Neutrophil (primary cell): ENCODE measurements around the gene NACA.

Experiments used
- H3K27ac ChIP-seq: fragments of 200-600 bp; sonication (generic); 2 replicates; pipeline ENCODE4 v1.5.1; 2016; ENCODE audit warnings: mild to moderate bottlenecking, moderate library complexity
- H3K27me3 ChIP-seq: fragments of 200-600 bp; sonication (generic); 2 replicates; pipeline ENCODE4 v1.6.0; 2016; ENCODE audit warnings: mild to moderate bottlenecking
- H3K36me3 ChIP-seq: fragments of 200-600 bp; sonication (generic); 2 replicates; pipeline ENCODE4 v1.5.1; 2017
- H3K4me1 ChIP-seq, 2 experiments: fragments of 200-600 bp in 1 of 2; sonication (generic) in 1 of 2; 1 replicate in 1 of 2; 2 replicates in 1 of 2; pipeline versions ENCODE4 v1.5.1 to v1.6.1; 2013 to 2016; ENCODE audit warnings: low read depth in 1 of 2, low read length in 1 of 2, mild to moderate bottlenecking in 1 of 2, moderate library complexity in 1 of 2; ENCODE audit not compliant: control insufficient read depth in 1 of 2, insufficient read depth in 1 of 2
- H3K4me3 ChIP-seq, 2 experiments: fragments of 200-600 bp in 1 of 2; sonication (generic) in 1 of 2; 1 replicate in 1 of 2; 2 replicates in 1 of 2; pipeline ENCODE4 v1.5.1; 2013 to 2016; ENCODE audit warnings: low read depth in 1 of 2, low read length in 1 of 2, mild to moderate bottlenecking in 1 of 2, moderate library complexity in 1 of 2
- H3K9me3 ChIP-seq: fragments of 200-600 bp; sonication (generic); 2 replicates; pipeline ENCODE4 v1.5.1; 2016
- CTCF ChIP-seq: fragments of 200-600 bp; sonication (generic); IDR thresholded peaks from 2 replicates; pipeline ENCODE4 v1.5.1; 2016; ENCODE audit warnings: antibody characterized with exemption

The NACA gene

DNA sequence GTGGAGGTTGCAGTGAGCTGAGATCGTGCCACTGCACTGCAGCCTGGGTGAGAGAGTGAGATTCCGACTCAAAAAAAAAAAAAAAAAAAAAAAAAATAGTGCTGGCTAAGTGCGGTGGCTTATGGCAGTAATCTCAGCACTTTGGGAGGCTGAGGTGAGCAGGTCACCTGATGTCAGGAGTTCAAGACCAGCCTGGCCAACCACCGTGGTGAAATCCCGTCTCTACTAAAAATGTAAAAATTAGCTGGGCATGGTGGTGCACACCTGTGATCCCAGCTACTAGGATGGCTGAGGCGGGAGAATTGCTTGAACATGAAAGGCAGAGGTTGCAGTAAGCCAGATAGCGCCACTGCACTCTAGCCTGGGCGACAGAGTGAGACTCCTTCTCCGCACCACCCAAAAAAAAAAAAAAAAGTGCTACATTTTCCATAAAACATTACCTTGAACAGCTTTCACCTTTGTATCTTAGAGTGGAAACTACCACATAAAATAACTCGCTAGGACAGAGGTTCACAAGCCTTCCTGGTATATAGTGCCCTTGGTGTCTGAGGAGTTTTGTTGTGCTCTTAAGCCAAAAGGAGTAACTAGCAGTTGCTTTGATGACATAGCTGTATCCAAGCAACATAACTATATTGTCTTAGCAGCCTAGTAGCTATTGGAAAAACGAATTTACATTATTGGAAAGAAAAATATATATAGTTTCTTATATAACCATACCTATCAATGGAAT, 48.1 kb downstream of the NACA start:
- Histone ChIP-seq H3K27me3 (no peaks in the 10 kb centered on the region), H3K4me1 (no peaks in the 10 kb centered on the region), H3K27ac (no peak overlapping the region), H3K36me3 (peaks cover 3% of the 10 kb centered on the region), H3K9me3 (no peaks in the 10 kb centered on the region), H3K4me3 (no peak overlapping the region)
- TF ChIP-seq CTCF = no peak

DNA sequence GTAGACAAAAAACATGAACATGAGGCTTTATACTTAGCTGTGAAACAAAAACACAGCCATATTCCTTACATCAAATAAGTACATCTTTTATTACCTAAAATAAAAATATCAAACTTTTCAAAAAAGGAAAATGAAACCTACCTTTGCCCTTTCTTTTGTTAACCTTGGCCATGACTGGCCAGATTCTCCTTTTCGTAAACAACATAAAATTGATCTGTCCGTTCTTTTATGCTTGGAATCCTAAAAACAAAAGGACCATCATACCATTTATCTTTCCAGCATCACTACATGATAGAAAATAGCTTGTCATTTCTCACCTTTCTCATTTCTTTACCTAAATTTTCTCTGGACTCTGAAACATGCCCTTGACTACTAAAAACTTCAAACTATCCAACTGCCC, 53.5 kb downstream of the NACA start:
- Histone ChIP-seq H3K9me3 (no peaks in the 10 kb centered on the region), H3K27me3 (no peaks in the 10 kb centered on the region), H3K4me1 (no peaks in the 10 kb centered on the region), H3K4me3 (no peak overlapping the region), H3K27ac (no peak overlapping the region), H3K36me3 (peaks cover 55% of the 10 kb centered on the region)
- TF ChIP-seq CTCF = no peak

GRCh38 chr12:56670836-56671235, 54.3 kb downstream of the NACA start:
- Histone ChIP-seq H3K4me1 (no peaks in the 10 kb centered on the region), H3K36me3 (peaks cover 62% of the 10 kb centered on the region), H3K27me3 (no peaks in the 10 kb centered on the region), H3K27ac (no peak overlapping the region), H3K4me3 (no peak overlapping the region), H3K9me3 (no peaks in the 10 kb centered on the region)
- TF ChIP-seq CTCF = no peak

GRCh38 chr12:56668197-56668457, 57.0 kb downstream of the NACA start:
- Histone ChIP-seq H3K27ac (no peak overlapping the region), H3K27me3 (no peaks in the 10 kb centered on the region)

More at GRCh38 chr12:56668197-56668457, 57.0 kb downstream of the NACA start:
- no peaks in the 10 kb centered on the region for H3K9me3 ChIP-seq
- H3K4me3 ChIP-seq = no peak overlapping the region
- H3K4me1 ChIP-seq = no peaks in the 10 kb centered on the region
- H3K36me3 ChIP-seq = peaks cover 87% of the 10 kb centered on the region
- no peak for TF ChIP-seq CTCF
